GM21786 (cell line): ENCODE measurements around the gene CST9.

Source experiments
- ATAC-seq: cut with Tn5 transposase; IDR thresholded peaks from one replicate; pipeline ENCODE4 v1.9.1; 2021; ENCODE audit not compliant: unreplicated experiment

CST9 gene, protein sequence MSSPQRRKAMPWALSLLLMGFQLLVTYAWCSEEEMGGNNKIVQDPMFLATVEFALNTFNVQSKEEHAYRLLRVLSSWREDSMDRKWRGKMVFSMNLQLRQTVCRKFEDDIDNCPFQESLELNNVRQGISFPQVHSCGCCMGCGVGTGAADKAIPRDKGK

DNA sequence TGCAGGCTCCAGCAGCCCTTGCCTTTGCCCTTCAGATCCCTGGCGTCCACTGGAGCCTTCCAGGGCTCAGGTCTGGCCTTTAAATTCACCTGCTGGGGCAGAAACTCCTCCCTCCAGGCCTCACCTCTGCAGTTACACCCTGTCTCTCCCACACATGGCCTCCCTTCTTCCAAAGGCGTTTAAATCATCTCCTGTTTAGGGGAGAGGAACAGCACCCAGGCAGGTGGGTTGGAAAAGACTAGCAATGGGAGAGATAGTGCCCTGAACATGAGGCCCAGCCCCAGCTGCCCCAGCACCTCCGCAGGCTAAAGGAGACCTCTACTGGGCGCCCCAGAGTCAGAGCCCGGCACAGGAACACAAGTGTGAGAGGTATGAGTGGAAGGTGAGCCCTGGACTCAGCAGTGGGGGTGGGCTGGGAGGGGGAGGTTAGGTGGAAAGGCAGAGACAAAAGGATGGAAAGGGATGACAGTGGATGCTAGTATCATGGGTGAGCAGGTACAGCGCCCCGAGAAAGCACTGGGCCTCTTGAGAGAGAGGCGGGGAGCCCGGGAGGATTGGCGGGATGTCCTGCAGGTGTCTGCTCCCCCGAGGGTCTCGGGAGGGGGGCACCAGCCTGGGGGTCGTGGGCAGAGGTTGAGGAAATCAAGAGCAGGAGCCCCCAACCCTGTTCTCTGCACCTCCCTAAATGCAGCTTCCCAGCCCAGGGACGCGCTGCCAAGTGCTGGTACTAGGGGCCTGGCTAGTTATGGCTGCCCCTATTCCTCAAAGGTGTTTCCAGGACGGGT lies at the start of gene CST9:
CST9 (minus strand) TSS at position 51 of the 785 bp plus-strand sequence. CDS start 53 bp downstream, outside the sequence.
- ATAC-seq: no peak

DNA sequence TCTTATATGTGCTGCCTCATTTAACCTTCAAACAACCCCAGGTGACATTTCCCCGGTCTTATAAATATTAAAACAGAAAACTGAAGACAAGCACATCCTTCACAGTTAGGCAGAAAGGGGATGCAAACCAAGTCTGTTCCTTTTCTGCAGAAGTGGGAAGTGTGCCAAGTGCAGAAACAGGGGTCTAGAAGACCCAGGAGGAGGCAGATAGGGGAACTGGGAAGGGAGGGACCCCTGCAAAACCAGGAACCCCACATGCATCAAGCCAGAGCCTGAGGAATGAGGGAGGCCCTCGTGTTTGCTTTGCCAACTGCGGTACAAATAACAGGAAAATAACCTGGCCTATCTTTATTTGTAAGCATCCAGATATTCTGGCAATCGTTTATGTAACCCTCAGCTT lies 49.0 kb upstream of the CST9 start:
- no peak for ATAC-seq

DNA sequence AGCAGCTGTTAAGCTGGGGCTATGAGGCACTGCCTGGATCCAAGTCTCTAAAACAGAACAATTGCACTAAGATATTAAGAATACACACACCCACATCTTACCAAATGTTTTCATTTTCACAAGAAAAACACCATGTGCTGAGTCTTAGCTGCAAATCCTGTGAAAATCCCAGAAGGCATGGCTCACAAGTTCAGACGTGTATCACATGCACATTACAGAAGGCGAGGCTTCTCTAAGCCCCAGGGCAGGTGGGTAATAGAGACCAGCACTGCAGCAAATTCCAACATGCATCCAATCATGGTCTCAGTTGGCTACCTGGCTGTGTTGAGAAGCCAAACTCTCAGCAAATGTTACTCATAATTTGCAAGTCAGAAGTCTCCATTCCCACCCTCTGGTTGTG lies 48.3 kb upstream of the CST9 start:
- ATAC-seq: no peak

DNA sequence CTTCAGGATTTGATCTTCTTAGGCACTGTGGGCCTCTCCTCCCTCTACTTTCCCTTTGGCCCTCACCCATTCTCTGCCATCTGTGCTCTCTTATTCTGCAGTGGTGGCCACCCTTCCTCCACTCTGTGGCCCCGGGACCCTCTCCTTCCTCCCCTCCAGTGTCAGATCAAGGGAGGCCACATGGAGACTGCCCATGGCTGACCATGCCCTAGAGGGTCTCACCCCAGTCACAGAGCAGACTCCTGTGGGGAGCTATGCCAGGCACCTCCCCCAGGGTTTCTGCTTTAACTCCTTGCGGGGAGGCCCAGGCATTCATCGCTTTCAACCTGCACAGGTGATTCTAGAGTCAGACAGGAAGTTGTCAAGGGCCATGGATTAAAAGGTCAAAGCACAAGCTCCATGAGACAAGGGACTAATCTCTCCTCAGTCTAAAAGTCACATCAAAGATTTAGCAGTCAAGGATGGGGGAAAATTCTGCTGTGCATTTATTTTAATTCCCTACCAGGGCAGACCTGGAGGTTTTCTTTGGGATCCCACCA lies 47.8 kb upstream of the CST9 start:
- ATAC-seq: no peak

DNA sequence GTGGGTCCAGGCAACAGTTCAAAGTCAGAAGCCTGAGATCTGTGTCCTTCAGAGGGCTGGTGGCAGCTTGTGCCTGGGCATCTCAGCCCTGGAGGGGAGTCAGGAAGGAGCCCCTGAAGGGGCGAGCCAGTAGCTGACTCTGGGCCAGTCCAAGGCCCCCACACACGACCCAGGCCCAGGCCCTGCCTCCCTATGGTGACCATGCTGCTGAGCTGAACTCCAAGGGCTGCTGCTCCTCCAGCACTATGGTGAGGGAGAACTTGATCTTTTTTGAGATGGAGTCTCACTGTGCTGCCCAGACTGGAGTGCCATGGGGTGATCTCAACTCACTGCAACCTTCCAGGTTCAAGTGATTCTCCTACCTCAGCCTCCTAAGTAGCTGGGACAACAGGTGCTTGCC lies 47.2 kb upstream of the CST9 start:
- no peak for ATAC-seq

DNA sequence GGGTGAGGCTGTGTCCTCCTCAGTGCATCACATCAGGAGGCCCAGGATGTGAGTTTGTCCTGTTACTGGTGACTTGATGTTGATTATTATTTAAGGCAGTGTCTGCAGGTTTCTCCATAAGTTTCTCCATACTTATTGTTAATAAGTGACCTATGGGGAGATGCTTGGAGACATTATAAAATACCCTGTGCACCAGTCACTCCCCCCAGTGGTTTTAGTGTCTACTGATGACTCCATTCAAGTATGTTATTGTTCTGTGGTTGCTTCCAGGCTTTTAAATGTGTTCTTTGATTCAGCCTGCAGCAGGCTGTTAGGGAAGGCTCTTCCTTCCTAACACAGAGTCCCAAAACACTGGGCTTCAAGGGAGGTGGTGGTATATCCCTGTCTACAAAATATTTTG lies 46.7 kb upstream of the CST9 start:
- no peak for ATAC-seq

DNA sequence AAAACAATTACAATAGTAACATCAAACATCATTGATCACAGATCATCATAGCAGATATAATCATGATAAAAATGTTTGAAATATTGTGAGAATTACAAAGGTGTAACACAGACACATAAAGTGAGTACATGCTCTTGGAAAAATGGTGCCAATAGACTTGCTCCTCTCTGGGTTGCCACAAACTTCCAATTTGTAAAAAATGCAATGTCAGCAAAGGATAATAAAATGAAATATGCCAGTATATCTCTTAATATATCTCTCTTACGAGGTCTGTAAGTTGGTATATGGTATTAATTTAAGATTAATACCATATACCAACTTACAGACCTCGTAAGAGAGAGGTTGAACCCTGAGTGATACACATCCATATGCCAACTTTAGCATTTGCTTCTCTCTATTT lies 45.4 kb upstream of the CST9 start:
- no peak for ATAC-seq

DNA sequence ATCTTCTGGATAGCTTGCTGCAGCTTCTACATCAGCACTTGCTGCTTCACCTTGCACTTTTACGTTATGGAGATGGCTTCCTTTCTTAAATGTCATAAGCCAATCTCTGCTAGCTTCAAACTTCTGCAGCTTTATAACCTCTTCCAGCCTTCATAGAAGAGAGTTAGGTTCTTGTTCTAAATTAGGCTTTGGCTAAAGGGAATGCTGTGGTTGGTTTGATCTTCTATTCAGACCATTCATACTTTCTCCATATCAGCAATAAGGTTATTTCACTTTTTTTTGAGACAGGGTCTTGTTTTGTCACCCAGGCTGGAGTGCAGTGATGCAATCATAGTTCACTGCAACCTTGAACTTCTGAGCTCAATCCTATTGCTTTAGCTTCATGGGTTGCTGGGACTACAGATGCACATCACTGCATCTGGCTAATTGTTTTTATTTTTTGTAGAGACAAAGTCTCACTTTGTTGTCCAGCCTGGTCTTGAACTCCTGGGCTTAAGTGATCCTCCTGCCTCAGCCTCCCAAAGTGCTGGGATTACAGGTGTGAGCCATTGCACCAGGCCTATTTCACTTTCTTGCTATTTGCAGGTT lies 44.2 kb upstream of the CST9 start:
- ATAC-seq: no peak

DNA sequence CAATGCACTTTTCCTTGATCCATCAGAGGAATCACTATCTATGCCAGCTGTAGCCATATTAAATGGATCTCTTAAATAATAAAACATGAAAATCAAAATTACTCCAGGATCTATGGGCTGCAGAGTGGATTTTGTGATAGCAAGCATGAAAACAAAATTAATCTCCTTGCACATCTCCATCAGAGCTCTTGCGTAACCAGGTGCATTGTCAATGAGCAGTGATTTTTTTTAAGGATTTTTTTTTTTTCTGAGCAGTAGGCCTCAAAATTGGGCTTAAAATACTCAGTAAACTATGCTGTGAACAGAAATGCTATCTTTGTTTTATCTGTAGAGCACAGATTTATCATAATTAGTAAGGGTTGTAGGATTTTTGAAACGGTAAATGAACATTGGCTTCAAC lies 43.5 kb upstream of the CST9 start:
- no peak for ATAC-seq

DNA sequence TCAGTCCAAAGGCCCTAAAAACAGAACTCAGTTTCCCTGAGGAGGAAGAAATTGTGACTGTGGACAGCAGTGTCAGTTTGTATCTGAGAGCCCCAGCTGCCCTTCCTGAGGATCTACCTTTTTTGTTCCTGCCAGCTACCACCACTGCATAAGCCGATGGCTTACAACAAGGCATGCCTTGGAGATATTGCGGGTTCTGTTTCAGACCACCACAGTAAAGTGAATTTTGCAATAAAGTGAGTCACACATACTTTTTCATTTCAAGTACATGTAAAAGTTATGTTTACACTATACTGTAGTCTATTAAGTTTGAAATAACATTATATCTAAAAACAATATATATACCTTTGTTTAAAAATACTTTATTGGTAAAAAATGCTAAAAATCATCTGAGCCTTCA lies 41.6 kb upstream of the CST9 start:
- ATAC-seq: no peak

DNA sequence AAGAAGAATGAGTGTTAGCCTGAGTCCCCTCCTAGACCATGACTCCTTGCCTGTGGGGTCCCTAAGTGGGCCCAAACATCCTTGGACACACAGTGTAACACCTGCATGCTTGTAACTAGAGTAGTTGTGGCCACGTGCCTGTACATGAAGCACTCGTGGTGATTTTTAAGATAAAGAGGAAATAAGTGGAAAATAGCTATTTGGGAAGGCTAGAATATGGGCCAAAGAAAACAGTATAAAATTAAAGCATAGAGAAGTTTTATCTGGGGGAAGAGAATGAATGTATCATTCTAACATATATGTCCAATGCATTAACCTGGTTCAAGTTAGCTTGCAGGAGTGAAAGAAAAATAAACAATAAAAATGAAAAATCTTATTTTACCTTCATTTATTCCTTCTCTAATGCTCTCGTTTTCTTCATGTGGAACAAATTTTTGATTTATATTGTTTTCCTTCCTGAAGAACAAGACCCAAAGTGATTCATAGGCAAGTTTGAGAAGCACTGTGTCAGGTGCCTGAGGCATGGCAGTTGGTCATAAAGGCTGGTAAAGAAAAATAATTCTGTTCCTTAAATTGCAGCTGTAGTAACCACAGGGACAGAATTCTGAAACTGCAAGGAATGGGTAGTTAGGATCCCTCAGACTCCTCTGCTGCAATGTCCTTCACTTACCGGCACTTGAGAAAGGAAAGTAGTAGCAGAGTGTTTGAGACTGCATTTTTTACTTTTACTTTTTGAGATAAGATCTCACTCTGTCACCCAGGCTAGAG lies 40.6 kb upstream of the CST9 start:
- ATAC-seq: no peak

DNA sequence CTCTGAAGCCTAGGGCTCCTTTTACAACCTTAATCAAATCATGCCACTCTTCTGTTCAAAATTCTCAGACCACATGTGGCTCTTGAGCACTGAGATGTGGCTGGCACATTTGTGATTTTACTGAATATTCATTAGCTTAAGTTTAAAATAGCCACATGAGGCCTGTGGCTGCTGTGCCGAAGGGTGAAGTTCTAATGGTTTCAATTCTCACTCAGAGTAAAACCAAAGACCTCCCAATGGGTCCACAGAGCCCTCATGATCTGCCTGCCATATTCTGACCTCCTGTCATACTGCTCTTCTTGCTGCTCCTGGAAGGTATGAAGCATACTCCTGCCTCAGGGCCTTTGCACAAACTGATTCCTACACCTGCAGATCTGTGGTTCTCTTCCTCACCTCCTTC lies 39.9 kb upstream of the CST9 start:
- peak; percentile 35 for ATAC-seq

DNA sequence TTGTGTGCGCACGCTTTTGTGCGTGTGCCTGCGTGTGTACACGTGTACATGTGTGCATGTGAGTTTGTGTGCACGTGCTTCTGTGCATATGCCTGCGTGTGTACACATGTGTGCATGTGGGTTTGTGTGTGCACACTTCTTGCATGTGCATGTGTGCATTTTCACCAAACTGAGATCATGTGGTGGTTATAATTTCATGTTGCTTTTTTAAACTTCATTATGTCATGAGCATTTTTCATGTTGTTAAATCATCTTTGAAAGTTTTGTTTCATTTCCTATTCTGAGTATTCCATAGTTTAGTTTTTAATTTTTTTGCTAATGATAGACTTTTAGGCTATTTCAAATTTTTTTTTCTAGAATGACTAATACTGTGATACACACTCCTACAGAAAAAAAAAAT lies 38.4 kb upstream of the CST9 start:
- ATAC-seq: no peak

DNA sequence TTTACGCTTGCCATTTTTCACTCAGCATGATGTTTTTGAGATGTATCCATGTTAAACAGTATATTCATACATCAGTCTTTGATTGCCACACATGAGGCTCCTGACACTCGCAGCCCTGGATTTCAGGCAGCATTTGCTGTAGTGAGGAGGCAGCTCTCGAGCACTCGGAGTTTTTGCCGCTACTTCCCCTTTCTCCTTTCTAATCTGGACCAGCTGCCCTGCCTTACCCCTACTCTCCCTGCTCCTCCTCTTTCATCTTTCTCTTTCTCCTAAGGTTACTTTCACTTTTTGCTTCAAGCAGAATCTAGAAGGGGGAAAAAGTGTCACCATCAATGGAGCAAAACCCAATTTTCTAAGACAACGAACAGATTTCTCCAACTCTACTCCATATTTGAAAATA lies 37.9 kb upstream of the CST9 start:
- ATAC-seq: no peak

DNA sequence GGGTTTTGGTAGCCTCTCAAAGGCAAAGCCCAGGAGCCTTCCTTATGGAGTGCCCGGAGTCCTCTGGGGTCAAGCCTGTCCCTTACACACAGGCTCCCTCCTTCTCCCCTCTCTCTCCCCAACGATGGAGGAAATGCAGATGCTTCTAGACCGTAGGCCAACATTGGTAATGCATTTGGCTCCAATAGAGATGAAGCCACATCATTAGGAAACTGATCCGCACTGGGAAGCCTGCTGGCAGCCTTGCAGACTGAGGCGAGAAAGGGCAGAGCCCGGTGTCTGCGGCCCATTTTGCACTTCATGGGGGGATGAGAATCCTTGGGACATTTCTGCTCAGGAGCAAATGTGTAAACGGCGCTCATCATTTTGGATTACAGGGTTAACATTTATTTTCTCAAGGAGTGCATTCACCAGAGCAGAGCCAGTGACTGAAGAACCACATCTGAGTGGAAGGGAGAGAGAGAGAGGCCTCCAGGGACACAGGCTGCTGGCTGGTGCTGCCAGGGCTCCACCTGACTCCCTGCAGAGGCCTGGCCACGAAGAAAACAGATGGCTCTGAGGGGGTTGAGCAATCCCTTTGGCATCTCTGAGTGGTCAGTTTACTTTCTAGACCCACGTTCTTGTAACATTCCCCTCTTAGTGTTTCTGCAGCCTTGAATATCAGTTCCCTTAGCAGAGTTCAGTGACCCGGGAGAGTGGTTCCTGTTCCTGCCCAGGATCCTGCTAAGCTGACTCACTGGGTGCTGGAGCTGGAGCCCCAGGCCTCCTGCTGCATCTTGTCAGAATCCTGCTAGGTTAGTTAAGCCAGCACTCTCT lies 36.4 kb upstream of the CST9 start:
- ATAC-seq: no peak

DNA sequence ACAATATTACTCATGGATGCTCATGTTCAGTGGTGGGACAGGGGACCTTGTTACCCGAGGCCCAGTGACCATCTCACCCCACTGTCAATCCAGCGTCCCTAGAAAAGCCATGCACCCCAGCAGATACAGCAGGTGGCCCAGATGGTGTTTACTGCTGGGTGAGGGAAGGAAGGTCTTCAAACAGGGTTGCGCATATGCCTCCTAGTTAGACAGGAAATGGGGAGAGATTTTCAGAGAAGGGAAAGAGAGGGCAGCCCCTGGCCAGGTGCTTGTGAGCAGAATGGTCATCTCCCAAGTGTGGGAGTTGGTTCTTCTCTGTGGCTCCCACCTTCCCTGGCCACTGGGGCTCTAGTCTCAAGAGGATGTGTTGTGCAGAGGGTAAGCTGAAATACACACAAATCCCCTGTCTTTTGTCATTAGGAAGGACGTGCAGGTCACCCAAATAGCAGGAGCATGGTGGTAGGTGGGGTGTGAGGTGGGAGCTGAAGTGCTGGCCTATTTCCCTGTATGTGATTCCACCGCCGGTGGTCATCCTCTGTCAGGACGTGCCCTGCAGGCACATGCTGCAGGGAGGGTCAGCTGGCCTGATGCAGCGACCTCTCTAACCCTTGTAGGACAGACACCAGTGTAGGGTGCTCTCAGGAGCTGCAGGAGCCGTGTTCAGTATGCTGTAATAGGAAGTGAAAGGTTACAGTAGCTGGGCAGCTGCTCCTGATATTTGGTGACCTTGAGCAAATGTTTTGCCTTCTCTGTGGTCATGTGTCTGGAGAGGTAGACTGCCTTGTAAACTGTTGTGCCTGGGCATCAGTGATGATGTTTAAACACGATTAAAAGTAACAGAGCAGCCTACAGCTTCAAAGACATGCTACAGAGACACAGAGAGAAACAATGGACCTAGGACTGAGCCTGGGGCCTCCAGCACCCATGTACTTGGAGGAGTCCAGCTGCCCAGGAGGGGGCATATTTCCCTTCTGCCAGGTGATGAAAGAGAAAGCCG lies 35.3 kb upstream of the CST9 start:
- no peak for ATAC-seq

DNA sequence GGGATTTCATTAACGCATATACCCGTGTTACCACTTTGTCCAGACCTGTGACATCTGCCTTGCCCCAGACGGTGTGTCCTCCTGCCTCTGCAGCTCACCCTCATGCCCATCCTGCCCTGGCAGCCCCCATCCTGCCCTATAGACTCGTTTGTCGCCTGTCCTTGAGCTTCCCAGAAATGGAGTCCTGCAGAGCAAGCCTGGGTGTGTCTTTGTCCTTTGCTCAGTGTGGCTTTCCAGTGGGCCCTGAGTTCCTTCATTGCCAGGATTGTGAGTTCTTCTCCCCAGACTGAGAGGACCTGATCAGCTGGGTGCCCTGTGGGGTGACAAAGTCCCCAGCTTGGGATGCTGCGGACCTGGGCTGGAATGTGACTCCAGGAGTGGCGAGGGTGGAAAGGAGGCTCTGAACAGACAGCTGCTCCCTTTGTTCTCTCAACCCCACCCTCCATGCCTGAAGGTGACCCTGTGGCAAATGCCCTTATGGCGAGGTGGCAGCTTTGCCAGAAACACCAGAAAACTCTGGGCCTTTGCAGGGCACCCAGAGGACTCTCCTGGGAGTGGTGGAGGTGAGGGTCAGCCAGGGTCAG lies 34.4 kb upstream of the CST9 start:
- no peak for ATAC-seq

DNA sequence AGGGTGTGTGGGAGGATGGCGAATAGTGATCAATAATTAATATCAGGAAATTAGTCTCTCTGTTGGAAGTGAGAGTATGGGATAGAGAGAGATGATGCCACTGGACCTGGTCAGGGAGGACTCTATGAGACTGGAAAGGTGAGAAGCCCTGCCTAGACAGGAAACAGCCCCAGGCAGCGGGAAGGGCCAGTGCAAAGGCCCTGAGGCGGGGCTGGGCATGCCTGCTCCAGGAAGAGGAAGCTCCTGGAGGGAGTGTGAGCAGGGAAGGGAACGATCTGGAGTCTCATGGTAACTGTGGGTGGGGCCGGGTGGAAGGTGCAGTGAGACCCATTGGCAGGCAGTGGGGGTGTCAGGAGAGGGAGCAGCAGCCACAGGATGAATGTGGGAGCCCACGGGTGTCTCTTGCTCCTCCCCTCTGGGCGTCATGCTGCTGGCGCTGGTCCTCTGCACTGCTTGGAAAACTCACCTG lies 33.8 kb upstream of the CST9 start:
- ATAC-seq: no peak

DNA sequence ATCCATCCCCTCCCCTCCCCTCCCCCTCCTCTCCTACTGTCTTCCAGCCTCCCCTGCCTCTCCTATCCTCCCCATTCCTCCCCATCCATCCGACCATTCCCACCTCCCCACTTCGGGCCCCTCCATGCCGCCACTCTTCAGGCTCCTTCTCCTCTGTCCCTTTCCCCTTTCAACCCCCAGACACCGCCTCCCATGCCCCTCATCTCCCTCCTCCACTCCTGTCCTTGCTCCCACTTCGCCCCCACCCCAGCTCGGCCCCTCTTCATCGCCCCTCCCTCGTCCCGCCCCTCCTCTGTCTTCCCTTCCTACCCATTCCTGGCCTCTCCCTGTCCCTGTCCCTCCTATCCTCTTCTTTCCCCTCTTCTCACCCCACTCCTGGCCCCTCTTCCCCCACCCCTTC lies 32.6 kb upstream of the CST9 start:
- ATAC-seq: no peak
